HG02885 (cell line): Measurements from ENCODE around the gene CEPT1.
"Not testable (repeated sequence)": the region's sequence is repeated elsewhere in the genome, so short reads cannot be mapped to it uniquely, and the experiment has no call there.

Experiments
- ATAC-seq: cut with Tn5 transposase; IDR thresholded peaks from one replicate; pipeline ENCODE4 v1.9.1; 2021; ENCODE audit warnings: mild to moderate bottlenecking; ENCODE audit not compliant: unreplicated experiment, poor library complexity

CEPT1 gene

GRCh38 chr1:111139956-111140679 is at the start of gene CEPT1, which contains the start of gene DRAM2:
Gene CEPT1 (plus strand): TSS chr1:111140223. CDS start chr1:111147715, 7,492 bp downstream.
Gene DRAM2 (minus strand): TSS chr1:111140093. CDS start chr1:111131554, 8,539 bp downstream.
- ATAC-seq: peak; percentile 68

- ATAC-seq: not testable (repeated sequence)
These were observed 44.6 kb upstream of the CEPT1 start for GRCh38 chr1:111095421-111095820.

- no peak for ATAC-seq
These were observed 42.5 kb upstream of the CEPT1 start for GRCh38 chr1:111097356-111098099.

- ATAC-seq: no peak
These were observed 40.7 kb upstream of the CEPT1 start for GRCh38 chr1:111099289-111099688.

- ATAC-seq: no peak
These were observed 38.0 kb upstream of the CEPT1 start for GRCh38 chr1:111101854-111102642.

- no peak for ATAC-seq
These were observed 35.0 kb upstream of the CEPT1 start for GRCh38 chr1:111104981-111105380.

- no peak for ATAC-seq
These were observed 29.7 kb upstream of the CEPT1 start for GRCh38 chr1:111110197-111110899.

GRCh38 chr1:111116496-111116895 is 23.5 kb upstream of the CEPT1 start:
- ATAC-seq: no peak

- no peak for ATAC-seq
These were observed 13.7 kb upstream of the CEPT1 start for GRCh38 chr1:111126354-111126753.

GRCh38 chr1:111127923-111128643 is 11.9 kb upstream of the CEPT1 start:
- ATAC-seq: peak; percentile 82

GRCh38 chr1:111129376-111129775 is 10.6 kb upstream of the CEPT1 start:
- ATAC-seq: no peak

- no peak for ATAC-seq
These were observed 8.3 kb upstream of the CEPT1 start for GRCh38 chr1:111131693-111132092.

- ATAC-seq: no peak
These were observed 6.2 kb upstream of the CEPT1 start for GRCh38 chr1:111133866-111134265.

GRCh38 chr1:111139324-111139955 is 583 bp upstream of the CEPT1 start:
- no peak for ATAC-seq

GRCh38 chr1:111140680-111140967 is 601 bp downstream of the CEPT1 start:
- ATAC-seq: no peak

- ATAC-seq: no peak
These were observed 1.5 kb downstream of the CEPT1 start for GRCh38 chr1:111141245-111142220.

- no peak for ATAC-seq
These were observed 2.4 kb downstream of the CEPT1 start for GRCh38 chr1:111142356-111142975.

- ATAC-seq: no peak
These were observed 5.5 kb downstream of the CEPT1 start for GRCh38 chr1:111145542-111145941.
